Measurements from ENCODE around the gene NUDCD3.

- TF ChIP-seq CTCF (IDR thresholded peaks at IDR 0.05; ENCODE audit: poor library complexity) = no peak
- TF ChIP-seq EZH2 (IDR thresholded peaks at IDR 0.05; ENCODE audit: borderline replicate concordance) = no peak
- no peak for TF ChIP-seq EZH2phosphoT487 (IDR thresholded peaks at IDR 0.05; ENCODE audit: low read depth, severe bottlenecking, unreplicated experiment)
Observed at GRCh38 chr7:44415510-44415909, 74.9 kb downstream of the NUDCD3 start.
